Stomach (tissue), 4 donors: Measurements from ENCODE around the gene HRCT1.

Experiments used
- CTCF ChIP-seq, 7 experiments: fragments of 450-650 bp in 4 of 7; fragments of 200-600 bp in 3 of 7; sonication (generic) in 3 of 7; IDR thresholded peaks; one replicate each; pipeline ENCODE4 v1.5.1; 2016 to 2019; ENCODE audit warnings: antibody characterized with exemption in 7 of 7, control low read depth in 2 of 7, mild to moderate bottlenecking in 1 of 7
- POLR2A ChIP-seq, 4 donors: fragments of 450-650 bp; IDR thresholded peaks; one replicate each; pipeline ENCODE4 v1.6.1; 2016; ENCODE audit warnings: antibody characterized with exemption in 4 of 4, control low read depth in 2 of 4, mild to moderate bottlenecking in 1 of 4, moderate library complexity in 1 of 4

GRCh38 chr9:35872505-35872904 lies 33.5 kb upstream of the HRCT1 start:
- TF ChIP-seq POLR2A (IDR thresholded peaks at IDR 0.05) = no peak
- no peak for TF ChIP-seq CTCF (IDR thresholded peaks at IDR 0.05)
